ENCODE measurements around the gene RSPH10B2. TPM values are rescaled to one million over a fixed set of nuclear protein-coding genes. Genes with fewer than 3 reads are reported as not detected.
A peak's percentile ranks its signal among the peaks of the same experiment; 100 is the strongest.
"Not testable (repeated sequence)": the region's sequence is repeated elsewhere in the genome, so short reads cannot be mapped to it uniquely, and the experiment has no call there.

The RSPH10B2 gene
- total RNA-seq, 1 experiment from 2014 or later: not detected

GRCh38 chr7:6781581-6781980, 27.7 kb downstream of the RSPH10B2 start:
- not testable (repeated sequence) for DNase-seq (ENCODE audit: low read depth)

- DNase-seq (ENCODE audit: low read depth): not testable (repeated sequence)
Measured at GRCh38 chr7:6789353-6789752, 35.5 kb downstream of the RSPH10B2 start.

GRCh38 chr7:6792113-6792872, 38.4 kb downstream of the RSPH10B2 start:
- DNase-seq (ENCODE audit: low read depth): peak; percentile 0

- not testable (repeated sequence) for DNase-seq (ENCODE audit: low read depth)
Measured at GRCh38 chr7:6794276-6794675, 40.4 kb downstream of the RSPH10B2 start.

GRCh38 chr7:6797218-6797617, 43.3 kb downstream of the RSPH10B2 start:
- not testable (repeated sequence) for DNase-seq (ENCODE audit: low read depth)

GRCh38 chr7:6798047-6798446, 44.1 kb downstream of the RSPH10B2 start:
- not testable (repeated sequence) for DNase-seq (ENCODE audit: low read depth)

GRCh38 chr7:6799887-6800286, 46.0 kb downstream of the RSPH10B2 start:
- not testable (repeated sequence) for DNase-seq (ENCODE audit: low read depth)

GRCh38 chr7:6800331-6800730, 46.4 kb downstream of the RSPH10B2 start:
- DNase-seq (ENCODE audit: low read depth): not testable (repeated sequence)

- DNase-seq (ENCODE audit: low read depth): not testable (repeated sequence)
Measured at GRCh38 chr7:6807393-6807918, 53.6 kb downstream of the RSPH10B2 start.

- not testable (repeated sequence) for DNase-seq (ENCODE audit: low read depth)
Measured at GRCh38 chr7:6807959-6808358, 54.1 kb downstream of the RSPH10B2 start.

- not testable (repeated sequence) for DNase-seq (ENCODE audit: low read depth)
Measured at GRCh38 chr7:6813011-6813410, 59.1 kb downstream of the RSPH10B2 start.

- DNase-seq (ENCODE audit: low read depth): not testable (repeated sequence)
Measured at GRCh38 chr7:6815470-6815869, 61.6 kb downstream of the RSPH10B2 start.

- not testable (repeated sequence) for DNase-seq (ENCODE audit: low read depth)
Measured at GRCh38 chr7:6821622-6822021, 67.7 kb downstream of the RSPH10B2 start.

GRCh38 chr7:6825236-6826125, 71.6 kb downstream of the RSPH10B2 start:
- not testable (repeated sequence) for DNase-seq (ENCODE audit: low read depth)

- peak; percentile 57 for DNase-seq (ENCODE audit: low read depth)
Measured at GRCh38 chr7:6826151-6826550, 72.2 kb downstream of the RSPH10B2 start, which contains the start of gene CCZ1B. CCZ1B (minus strand) TSS chr7:6826275; CDS start chr7:6826197, 78 bp downstream.

GRCh38 chr7:6827180-6827579, 73.3 kb downstream of the RSPH10B2 start:
- DNase-seq (ENCODE audit: low read depth): not testable (repeated sequence)

- DNase-seq (ENCODE audit: low read depth): not testable (repeated sequence)
Measured at GRCh38 chr7:6829616-6830015, 75.7 kb downstream of the RSPH10B2 start.

GRCh38 chr7:6830026-6830425, 76.1 kb downstream of the RSPH10B2 start:
- DNase-seq (ENCODE audit: low read depth): not testable (repeated sequence)

- no peak for DNase-seq (ENCODE audit: low read depth)
Measured at GRCh38 chr7:6831018-6831725, 77.3 kb downstream of the RSPH10B2 start.

- no peak for DNase-seq (ENCODE audit: low read depth)
Measured at GRCh38 chr7:6833636-6834035, 79.7 kb downstream of the RSPH10B2 start.

GRCh38 chr7:6835521-6835920, 81.6 kb downstream of the RSPH10B2 start:
- DNase-seq (ENCODE audit: low read depth): not testable (repeated sequence)
